KMS-11 (cell line): ENCODE measurements around the gene MTX3.

Experiments
- H2AFZ ChIP-seq: fragments of 200-600 bp; sonication (generic); 2 replicates; pipeline ENCODE4 v1.6.1; 2016; ENCODE audit warnings: antibody characterized with exemption, mixed run types, low read depth
- H3K27ac ChIP-seq: fragments of 200-600 bp; sonication (generic); 2 replicates; pipeline ENCODE4 v1.6.1; 2016; ENCODE audit warnings: mild to moderate bottlenecking, mixed run types
- H3K27me3 ChIP-seq: fragments of 200-600 bp; sonication (generic); 2 replicates; pipeline ENCODE4 v1.6.1; 2017; ENCODE audit warnings: mild to moderate bottlenecking, low read depth, mixed run types, moderate library complexity; ENCODE audit not compliant: insufficient read depth
- H3K36me3 ChIP-seq: fragments of 200-600 bp; sonication (generic); 2 replicates; pipeline ENCODE4 v1.6.1; 2017; ENCODE audit warnings: mild to moderate bottlenecking, mixed run types; ENCODE audit not compliant: insufficient read depth
- H3K4me1 ChIP-seq: fragments of 200-600 bp; sonication (generic); 2 replicates; pipeline ENCODE4 v1.6.1; 2016; ENCODE audit warnings: mild to moderate bottlenecking, low read depth, mixed run types; ENCODE audit not compliant: poor library complexity, severe bottlenecking
- H3K4me2 ChIP-seq: fragments of 200-600 bp; sonication (generic); 2 replicates; pipeline ENCODE4 v1.7.0; 2016; ENCODE audit warnings: mild to moderate bottlenecking, mixed run types
- H3K4me3 ChIP-seq: fragments of 200-600 bp; sonication (generic); IDR thresholded peaks from 2 replicates; pipeline ENCODE4 v1.6.1; 2017; ENCODE audit warnings: low read depth, low read length, mixed read lengths; ENCODE audit not compliant: insufficient read depth
- H3K79me2 ChIP-seq: fragments of 200-600 bp; sonication (generic); 2 replicates; pipeline ENCODE4 v1.6.1; 2016; ENCODE audit warnings: low read depth, mixed run types; ENCODE audit not compliant: insufficient read depth
- H3K9ac ChIP-seq: fragments of 200-600 bp; sonication (generic); 2 replicates; pipeline ENCODE4 v1.6.1; 2016; ENCODE audit warnings: mild to moderate bottlenecking, mixed run types
- H4K20me1 ChIP-seq: fragments of 200-600 bp; sonication (generic); 2 replicates; pipeline ENCODE4 v1.6.1; 2016; ENCODE audit warnings: mild to moderate bottlenecking, mixed run types; ENCODE audit not compliant: insufficient read depth
- TF ChIP-seq, protein P1 (sequence below): fragments of 200-600 bp; sonication (generic); conservative IDR thresholded peaks from 2 replicates; pipeline ENCODE4 v1.6.1; 2017; ENCODE audit warnings: low read depth, mild to moderate bottlenecking, antibody characterized with exemption, low read length, moderate library complexity, mixed read lengths

Gene MTX3

DNA sequence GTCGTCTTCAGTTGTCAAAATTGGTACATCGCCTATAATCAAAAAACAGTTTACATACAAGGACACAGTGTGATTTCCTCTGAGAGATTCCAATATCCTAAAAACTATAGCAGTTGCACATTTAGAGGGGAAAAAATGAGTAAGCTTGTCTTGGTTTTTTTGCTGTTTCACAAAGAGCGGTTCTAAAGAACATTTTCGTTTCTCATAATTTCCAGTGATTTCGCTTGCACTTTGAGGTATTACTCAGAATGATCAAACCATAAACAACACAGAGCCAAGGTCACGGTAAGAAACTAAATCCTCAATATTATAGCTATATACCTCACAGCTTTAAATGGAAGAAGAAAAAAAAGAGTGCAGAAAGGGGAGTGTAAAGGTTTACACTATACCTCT, 861 bp downstream of the MTX3 start:
- Histone ChIP-seq H3K9ac (peak overlapping the region; percentile 91), H3K79me2 (peaks cover 11% of the 10 kb centered on the region), H4K20me1 (no peaks in the 10 kb centered on the region), H3K27me3 (no peaks in the 10 kb centered on the region), H2AFZ (peak overlapping the region; percentile 85), H3K4me1 (peaks cover 36% of the 10 kb centered on the region), H3K4me3 (no peak overlapping the region), H3K4me2 (peak overlapping the region; percentile 88), H3K27ac (peak overlapping the region; percentile 93), H3K36me3 (no peaks in the 10 kb centered on the region; the same call in 1 of the 2 replicates)
- TF ChIP-seq, protein P1, sequence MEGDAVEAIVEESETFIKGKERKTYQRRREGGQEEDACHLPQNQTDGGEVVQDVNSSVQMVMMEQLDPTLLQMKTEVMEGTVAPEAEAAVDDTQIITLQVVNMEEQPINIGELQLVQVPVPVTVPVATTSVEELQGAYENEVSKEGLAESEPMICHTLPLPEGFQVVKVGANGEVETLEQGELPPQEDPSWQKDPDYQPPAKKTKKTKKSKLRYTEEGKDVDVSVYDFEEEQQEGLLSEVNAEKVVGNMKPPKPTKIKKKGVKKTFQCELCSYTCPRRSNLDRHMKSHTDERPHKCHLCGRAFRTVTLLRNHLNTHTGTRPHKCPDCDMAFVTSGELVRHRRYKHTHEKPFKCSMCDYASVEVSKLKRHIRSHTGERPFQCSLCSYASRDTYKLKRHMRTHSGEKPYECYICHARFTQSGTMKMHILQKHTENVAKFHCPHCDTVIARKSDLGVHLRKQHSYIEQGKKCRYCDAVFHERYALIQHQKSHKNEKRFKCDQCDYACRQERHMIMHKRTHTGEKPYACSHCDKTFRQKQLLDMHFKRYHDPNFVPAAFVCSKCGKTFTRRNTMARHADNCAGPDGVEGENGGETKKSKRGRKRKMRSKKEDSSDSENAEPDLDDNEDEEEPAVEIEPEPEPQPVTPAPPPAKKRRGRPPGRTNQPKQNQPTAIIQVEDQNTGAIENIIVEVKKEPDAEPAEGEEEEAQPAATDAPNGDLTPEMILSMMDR = no peak

DNA sequence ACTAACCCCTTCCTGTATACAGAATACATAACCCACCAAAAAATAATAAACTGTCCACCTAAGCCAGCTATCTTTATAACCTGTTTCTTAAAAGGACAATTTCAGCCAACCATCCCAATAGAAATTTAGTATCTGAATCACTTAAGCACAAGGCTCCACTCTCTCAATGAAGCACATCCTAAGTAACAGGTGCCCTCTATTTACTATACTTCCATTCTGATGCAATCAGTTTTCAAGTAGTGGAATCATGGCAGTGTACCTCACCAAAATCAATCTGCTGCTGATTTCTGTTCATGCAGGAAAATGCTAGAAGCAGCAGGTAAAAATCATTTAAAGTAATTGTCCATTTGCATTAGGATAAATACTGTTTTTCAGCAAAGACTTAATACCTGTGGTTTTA, 4.8 kb downstream of the MTX3 start:
- H3K27ac ChIP-seq = no peak overlapping the region
- H3K9ac ChIP-seq = no peak overlapping the region
- no peak overlapping the region for H2AFZ ChIP-seq
- H3K27me3 ChIP-seq = no peaks in the 10 kb centered on the region
- peaks cover 8% of the 10 kb centered on the region; the same call in 1 of the 2 replicates for H3K36me3 ChIP-seq
- peaks cover 11% of the 10 kb centered on the region for H3K79me2 ChIP-seq
- H4K20me1 ChIP-seq = no peaks in the 10 kb centered on the region
- no peak overlapping the region for H3K4me3 ChIP-seq
- peaks cover 62% of the 10 kb centered on the region for H3K4me1 ChIP-seq
- no peak overlapping the region for H3K4me2 ChIP-seq
- TF ChIP-seq, protein P1 = no peak

DNA sequence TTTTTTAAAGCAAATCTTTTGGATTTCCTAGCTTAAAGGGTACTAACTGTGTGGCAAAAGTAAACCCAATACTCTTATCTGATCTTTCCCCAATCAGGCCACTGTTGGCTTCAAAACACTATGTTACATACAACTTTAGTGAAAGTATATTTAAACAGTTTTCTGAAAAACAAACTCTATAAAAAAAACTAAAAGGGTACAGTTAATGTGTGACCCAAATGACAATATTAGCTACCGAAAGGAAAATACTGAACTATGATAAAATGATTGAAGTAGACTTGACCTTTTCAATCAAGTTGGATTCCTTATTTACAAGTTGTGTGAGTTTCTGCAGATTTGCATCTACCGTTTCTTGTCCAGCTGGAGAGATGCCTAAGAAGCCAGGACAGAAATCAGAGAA, 5.8 kb downstream of the MTX3 start:
- TF ChIP-seq, protein P1 = no peak
- H3K27ac ChIP-seq = no peak overlapping the region
- H3K4me2 ChIP-seq = no peak overlapping the region
- H3K4me3 ChIP-seq = no peak overlapping the region
- H3K36me3 ChIP-seq = peaks cover 8% of the 10 kb centered on the region; the same call in 1 of the 2 replicates
- H3K79me2 ChIP-seq = peaks cover 11% of the 10 kb centered on the region
- no peak overlapping the region for H3K9ac ChIP-seq
- H4K20me1 ChIP-seq = no peaks in the 10 kb centered on the region
- H3K27me3 ChIP-seq = no peaks in the 10 kb centered on the region
- H2AFZ ChIP-seq = no peak overlapping the region
- H3K4me1 ChIP-seq = peaks cover 72% of the 10 kb centered on the region

DNA sequence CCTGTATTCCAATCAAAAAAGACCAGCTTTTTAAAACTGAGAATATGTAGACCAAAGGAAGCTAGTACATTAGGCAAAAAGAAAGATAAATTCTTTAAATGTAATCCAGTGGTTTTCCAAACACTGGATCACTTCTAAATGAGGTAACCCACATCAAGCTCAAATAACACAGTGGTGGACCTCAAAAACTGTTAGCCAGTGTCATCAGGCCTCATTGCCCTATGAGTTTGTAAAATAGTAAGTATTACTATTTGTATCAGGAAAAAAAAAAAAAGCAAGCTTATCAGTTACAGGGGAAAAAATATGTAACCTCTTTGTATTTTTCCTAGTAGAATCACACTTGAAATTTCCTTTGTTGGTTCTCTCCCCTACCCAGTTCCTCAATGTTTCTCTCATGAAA, 6.7 kb downstream of the MTX3 start:
- peaks cover 70% of the 10 kb centered on the region for H3K4me1 ChIP-seq
- no peaks in the 10 kb centered on the region for H3K27me3 ChIP-seq
- no peak overlapping the region for H3K4me2 ChIP-seq
- no peak overlapping the region for H3K4me3 ChIP-seq
- peaks cover 3% of the 10 kb centered on the region for H3K79me2 ChIP-seq
- no peak overlapping the region for H3K9ac ChIP-seq
- TF ChIP-seq, protein P1 = no peak
- no peak overlapping the region for H3K27ac ChIP-seq
- H2AFZ ChIP-seq = no peak overlapping the region
- H4K20me1 ChIP-seq = no peaks in the 10 kb centered on the region
- H3K36me3 ChIP-seq = peaks cover 8% of the 10 kb centered on the region; the same call in 1 of the 2 replicates
